Activated T-helper 2 cell treated with anti-CD3 and anti-CD28 coated beads, Interferon-gamma antibody, Interleukin-2, Interleukin-4, amounts not matched to agents 10 μg/mL and 5 μg/mL and 100 μg/mL, durations not matched to agents 14 hours and 24 hours and 36 hours (primary cell): ENCODE measurements around the gene NID2. TPM values are rescaled to one million over a fixed set of nuclear protein-coding genes. Genes with fewer than 3 reads are reported as not detected.

Source experiments
- DNase-seq: peaks from one replicate; pipeline ENCODE4 v3.0.0; 2021; ENCODE audit warnings: low spot score
- H3K27ac Mint-ChIP-seq: one replicate; pipeline ENCODE4 v1.8.0; 2021; ENCODE audit warnings: mixed read lengths
- H3K27me3 Mint-ChIP-seq: one replicate; pipeline ENCODE4 v1.8.0; 2021; ENCODE audit warnings: low read depth, mixed read lengths
- H3K36me3 Mint-ChIP-seq: one replicate; pipeline ENCODE4 v1.8.0; 2021; ENCODE audit warnings: low read depth, mixed read lengths
- H3K4me1 Mint-ChIP-seq: one replicate; pipeline ENCODE4 v1.8.0; 2021; ENCODE audit warnings: low read depth, mixed read lengths
- H3K4me3 Mint-ChIP-seq: one replicate; pipeline ENCODE4 v1.8.0; 2021; ENCODE audit warnings: low read depth, mild to moderate bottlenecking, moderate library complexity, mixed read lengths
- H3K9me3 Mint-ChIP-seq: one replicate; pipeline ENCODE4 v1.8.0; 2021; ENCODE audit warnings: mixed read lengths
- intact Hi-C: fragments of 100-400 bp; cut with micrococcal nuclease; formaldehyde crosslinking; loops from one replicate; pipeline ENCODE4 v1.15.1; 2023
- total RNA-seq: library from RNA; stranded (reverse); gene quantifications from 2 replicates; pipeline ENCODE4 v1.2.3, GENCODE V29; 2022

The NID2 gene
- total RNA-seq, 1 donor from 2014 or later: 0.37 TPM

DNA sequence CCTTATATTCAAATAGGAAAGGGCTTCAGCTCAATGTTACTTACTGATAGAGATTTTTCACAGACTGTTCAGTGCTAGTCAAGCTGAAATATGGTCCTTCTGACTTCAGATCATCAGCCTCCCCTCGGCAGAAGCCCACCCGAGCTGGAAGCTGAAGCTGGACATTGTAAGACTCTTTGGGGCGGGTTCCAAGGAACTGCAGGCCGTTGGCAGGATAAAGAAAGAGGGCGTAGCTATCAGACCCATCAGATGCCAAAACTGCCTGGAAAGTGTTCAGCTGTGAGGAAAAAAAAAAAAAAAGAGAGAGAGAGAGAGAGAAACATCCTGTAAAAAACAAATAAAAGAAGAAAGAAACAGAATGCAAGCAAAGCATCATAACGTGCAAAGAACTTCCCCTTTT is 8.8 kb downstream of the NID2 start:
- H3K9me3 Mint-ChIP-seq: no peaks in the 10 kb centered on the region
- no peak overlapping the region for H3K27ac Mint-ChIP-seq
- no peak for DNase-seq
- intact Hi-C loops: no loop called here
- no peaks in the 10 kb centered on the region for H3K4me1 Mint-ChIP-seq
- peaks cover 56% of the 10 kb centered on the region for H3K27me3 Mint-ChIP-seq
- no peaks in the 10 kb centered on the region for H3K36me3 Mint-ChIP-seq
- no peak overlapping the region for H3K4me3 Mint-ChIP-seq

DNA sequence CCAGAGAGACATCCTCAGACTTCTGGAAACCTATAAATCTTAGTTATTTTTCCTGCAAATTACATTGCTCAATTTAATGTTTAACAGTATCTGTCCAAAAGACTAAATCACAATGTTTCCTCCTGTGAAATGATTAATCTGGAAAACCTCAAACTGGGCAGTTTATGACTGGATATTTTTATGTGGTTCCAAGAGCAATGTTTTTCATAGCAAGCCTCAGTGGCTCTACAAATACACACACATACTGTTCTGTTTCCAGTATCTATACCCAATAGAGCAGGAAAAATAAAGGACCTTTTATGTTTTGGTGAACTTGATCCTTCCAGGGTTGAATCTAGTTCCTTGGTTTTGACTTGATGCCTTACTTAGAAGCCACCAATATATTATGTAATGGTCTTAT is 9.2 kb downstream of the NID2 start:
- no peak overlapping the region for H3K27ac Mint-ChIP-seq
- no peak overlapping the region for H3K4me3 Mint-ChIP-seq
- H3K9me3 Mint-ChIP-seq: no peaks in the 10 kb centered on the region
- H3K36me3 Mint-ChIP-seq: no peaks in the 10 kb centered on the region
- H3K27me3 Mint-ChIP-seq: peaks cover 55% of the 10 kb centered on the region
- no peak for DNase-seq
- H3K4me1 Mint-ChIP-seq: no peaks in the 10 kb centered on the region
- intact Hi-C loops: no loop called here

DNA sequence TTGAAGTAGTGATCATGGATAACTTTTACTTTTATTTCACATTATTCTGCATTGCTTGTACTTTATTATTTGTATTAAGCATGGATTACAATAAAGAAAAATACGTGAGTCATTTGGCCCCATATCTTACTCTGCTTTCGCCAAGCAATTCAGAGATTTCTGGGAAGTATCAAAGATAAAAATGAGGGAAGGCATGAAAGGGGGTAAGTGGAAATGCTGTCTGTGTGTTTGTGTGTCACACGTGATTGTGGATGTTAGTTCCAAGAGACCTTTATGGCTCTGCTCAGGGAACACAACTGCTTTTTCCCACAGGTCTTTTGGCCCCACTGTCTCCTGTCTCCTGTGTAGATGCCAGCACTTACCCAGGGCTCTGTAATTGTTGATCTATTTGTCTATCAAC is 10.5 kb downstream of the NID2 start:
- Mint-ChIP-seq H3K4me1 (no peaks in the 10 kb centered on the region), H3K36me3 (no peaks in the 10 kb centered on the region), H3K9me3 (no peaks in the 10 kb centered on the region), H3K4me3 (no peak overlapping the region), H3K27me3 (peaks cover 50% of the 10 kb centered on the region), H3K27ac (no peak overlapping the region)
- intact Hi-C loops: no loop called here
- no peak for DNase-seq

DNA sequence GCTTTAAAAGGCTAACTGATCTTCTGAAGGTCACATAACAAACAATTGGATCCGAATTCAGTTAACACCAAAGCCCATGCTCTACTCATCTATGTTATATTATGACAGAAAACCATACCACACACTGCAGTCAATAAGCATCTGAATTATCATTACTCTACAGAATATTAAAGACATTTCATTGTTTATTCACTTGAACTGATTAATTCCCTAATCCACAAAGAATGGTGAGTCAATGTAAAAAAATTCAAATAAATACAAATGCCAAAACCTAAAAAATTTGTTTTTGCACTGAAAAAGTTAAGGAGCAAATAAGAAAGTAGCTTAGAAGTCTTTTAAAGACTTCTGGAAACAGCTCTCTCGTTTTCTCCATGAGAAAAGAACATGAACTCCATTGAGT is 13.7 kb downstream of the NID2 start:
- Mint-ChIP-seq H3K27me3 (peaks cover 31% of the 10 kb centered on the region), H3K4me1 (peaks cover 2% of the 10 kb centered on the region)

DNA sequence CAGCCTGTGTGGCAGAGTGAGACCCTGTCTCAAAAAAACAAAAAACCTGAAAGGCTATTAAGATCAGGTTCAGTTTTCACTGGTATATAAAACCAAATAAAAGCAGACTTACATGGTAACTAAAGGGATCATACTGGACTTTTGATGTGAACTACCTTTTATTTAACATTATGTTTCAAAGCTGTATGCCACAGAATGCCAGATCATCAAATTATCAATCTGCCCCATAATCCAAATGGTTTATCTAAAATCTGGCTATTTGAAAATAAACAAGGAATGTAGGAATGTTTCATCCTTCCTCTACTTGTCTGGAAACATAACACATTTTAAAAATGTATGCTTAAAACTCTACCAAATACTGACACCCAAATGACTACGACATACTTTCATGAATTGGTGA is 14.2 kb downstream of the NID2 start:
- no peak overlapping the region for H3K27ac Mint-ChIP-seq
- peaks cover 2% of the 10 kb centered on the region for H3K4me1 Mint-ChIP-seq
- no peak overlapping the region for H3K4me3 Mint-ChIP-seq

More for the DNA sequence above, 13.7 kb downstream of the NID2 start:
- H3K36me3 Mint-ChIP-seq: no peaks in the 10 kb centered on the region
- intact Hi-C loops: no loop called here
- H3K4me3 Mint-ChIP-seq: no peak overlapping the region
- H3K27ac Mint-ChIP-seq: no peak overlapping the region
- no peaks in the 10 kb centered on the region for H3K9me3 Mint-ChIP-seq
- no peak for DNase-seq

DNA sequence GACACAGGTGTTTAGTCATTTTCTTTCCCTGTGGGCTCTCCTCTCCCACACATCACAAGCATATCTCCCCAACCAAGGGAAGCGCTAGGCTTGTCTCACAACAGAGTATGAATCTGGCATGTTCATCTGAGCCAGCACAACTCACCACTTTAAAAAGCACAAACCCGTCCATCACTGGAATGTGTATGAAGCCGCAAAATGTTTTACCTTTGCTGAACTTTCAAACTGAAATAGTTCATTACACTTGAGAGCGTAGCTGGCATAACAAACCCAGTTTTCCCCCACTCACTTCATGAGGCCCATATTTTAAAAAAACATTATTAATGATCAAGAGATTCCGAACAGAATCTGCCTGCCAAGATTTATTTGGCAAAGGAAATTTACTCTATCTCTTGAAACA is 15.8 kb downstream of the NID2 start:
- intact Hi-C loops: no loop called here
- no peak overlapping the region for H3K4me3 Mint-ChIP-seq
- no peaks in the 10 kb centered on the region for H3K36me3 Mint-ChIP-seq
- no peak for DNase-seq
- H3K4me1 Mint-ChIP-seq: peaks cover 2% of the 10 kb centered on the region
- peaks cover 22% of the 10 kb centered on the region for H3K27me3 Mint-ChIP-seq
- H3K27ac Mint-ChIP-seq: no peak overlapping the region
- no peaks in the 10 kb centered on the region for H3K9me3 Mint-ChIP-seq

More for the DNA sequence above, 14.2 kb downstream of the NID2 start:
- Mint-ChIP-seq H3K27me3 (peaks cover 27% of the 10 kb centered on the region), H3K36me3 (no peaks in the 10 kb centered on the region), H3K9me3 (no peaks in the 10 kb centered on the region)
- intact Hi-C loops: no loop called here
- no peak for DNase-seq

DNA sequence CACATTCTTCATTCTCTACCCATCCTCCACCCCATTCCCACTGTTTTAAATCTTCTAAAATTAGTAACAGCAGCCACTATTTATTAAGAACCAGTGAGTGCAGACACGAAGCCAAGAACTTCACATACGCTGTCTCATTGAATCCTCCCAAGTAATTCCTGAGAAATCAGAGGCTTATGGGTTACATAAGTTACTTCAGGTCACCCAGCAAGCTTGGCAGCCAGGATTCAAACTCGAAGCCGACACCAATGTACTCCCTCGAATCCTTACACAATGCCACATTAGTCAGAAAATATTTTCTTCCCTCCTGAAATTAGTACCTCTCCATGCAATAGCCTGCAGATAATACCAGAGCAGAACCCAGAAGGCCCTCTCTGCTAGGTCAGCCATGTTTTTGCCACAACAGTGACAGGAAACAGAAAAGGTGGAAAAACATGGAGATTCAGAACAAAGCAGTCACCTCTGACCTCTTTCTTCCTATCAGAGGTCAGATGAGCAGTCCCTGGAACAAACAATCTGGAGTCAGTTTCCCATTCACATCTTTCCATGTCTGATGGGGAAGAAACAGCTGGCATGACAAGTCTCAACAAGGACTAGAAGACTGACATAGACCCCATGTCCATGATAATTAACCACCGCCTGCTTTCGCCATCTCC is 16.4 kb downstream of the NID2 start:
- Mint-ChIP-seq H3K9me3 (no peaks in the 10 kb centered on the region), H3K27ac (no peak overlapping the region), H3K4me3 (no peak overlapping the region), H3K36me3 (no peaks in the 10 kb centered on the region), H3K4me1 (peaks cover 3% of the 10 kb centered on the region), H3K27me3 (peaks cover 22% of the 10 kb centered on the region)
- intact Hi-C loops: no loop called here
- DNase-seq: no peak

DNA sequence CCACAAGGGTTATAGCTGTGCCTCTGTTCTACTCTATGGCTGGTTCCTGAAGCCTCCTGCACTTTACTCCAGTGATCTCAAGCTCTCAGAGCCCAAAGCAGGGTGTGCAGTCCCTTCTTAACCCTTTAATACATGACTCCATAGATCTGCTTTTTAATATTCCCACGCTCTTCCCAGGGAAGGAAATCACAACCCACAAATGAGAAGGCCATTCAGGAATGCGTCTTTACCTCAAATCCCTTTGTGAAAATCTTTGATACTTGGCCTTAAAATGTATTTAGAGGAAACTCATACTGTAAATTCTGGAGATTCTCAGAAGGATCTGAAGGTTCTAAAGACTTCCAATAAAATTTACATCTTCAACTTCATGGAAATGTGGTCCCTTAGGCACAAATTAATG is 17.0 kb downstream of the NID2 start:
- peaks cover 22% of the 10 kb centered on the region for H3K27me3 Mint-ChIP-seq
- intact Hi-C loops: no loop called here
- no peak for DNase-seq
- H3K36me3 Mint-ChIP-seq: no peaks in the 10 kb centered on the region
- peaks cover 5% of the 10 kb centered on the region for H3K4me1 Mint-ChIP-seq
- no peak overlapping the region for H3K27ac Mint-ChIP-seq
- H3K4me3 Mint-ChIP-seq: no peak overlapping the region
- H3K9me3 Mint-ChIP-seq: no peaks in the 10 kb centered on the region

DNA sequence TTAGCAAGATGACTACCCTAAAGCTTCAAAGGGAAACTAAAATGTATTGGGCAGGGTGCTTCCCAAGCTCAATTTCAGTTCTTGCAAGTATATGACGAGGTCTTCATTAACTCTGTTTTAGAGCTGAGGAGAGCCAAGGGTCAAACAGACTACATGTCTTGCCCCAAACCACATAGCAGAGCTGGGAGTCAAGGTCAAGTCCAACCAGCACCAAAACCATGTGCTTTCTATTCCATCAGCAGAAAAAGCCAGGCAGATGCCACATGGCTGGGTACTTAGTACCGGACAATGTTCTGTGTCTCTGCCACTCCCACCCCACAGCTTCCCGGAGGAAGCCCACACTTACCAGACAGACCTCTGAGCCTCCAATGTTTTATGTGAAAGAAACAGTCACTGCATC is 17.6 kb downstream of the NID2 start:
- Mint-ChIP-seq H3K27ac (no peak overlapping the region), H3K4me3 (no peak overlapping the region), H3K27me3 (peaks cover 22% of the 10 kb centered on the region), H3K9me3 (no peaks in the 10 kb centered on the region), H3K4me1 (peaks cover 6% of the 10 kb centered on the region), H3K36me3 (no peaks in the 10 kb centered on the region)
- intact Hi-C loops: no loop called here
- no peak for DNase-seq

DNA sequence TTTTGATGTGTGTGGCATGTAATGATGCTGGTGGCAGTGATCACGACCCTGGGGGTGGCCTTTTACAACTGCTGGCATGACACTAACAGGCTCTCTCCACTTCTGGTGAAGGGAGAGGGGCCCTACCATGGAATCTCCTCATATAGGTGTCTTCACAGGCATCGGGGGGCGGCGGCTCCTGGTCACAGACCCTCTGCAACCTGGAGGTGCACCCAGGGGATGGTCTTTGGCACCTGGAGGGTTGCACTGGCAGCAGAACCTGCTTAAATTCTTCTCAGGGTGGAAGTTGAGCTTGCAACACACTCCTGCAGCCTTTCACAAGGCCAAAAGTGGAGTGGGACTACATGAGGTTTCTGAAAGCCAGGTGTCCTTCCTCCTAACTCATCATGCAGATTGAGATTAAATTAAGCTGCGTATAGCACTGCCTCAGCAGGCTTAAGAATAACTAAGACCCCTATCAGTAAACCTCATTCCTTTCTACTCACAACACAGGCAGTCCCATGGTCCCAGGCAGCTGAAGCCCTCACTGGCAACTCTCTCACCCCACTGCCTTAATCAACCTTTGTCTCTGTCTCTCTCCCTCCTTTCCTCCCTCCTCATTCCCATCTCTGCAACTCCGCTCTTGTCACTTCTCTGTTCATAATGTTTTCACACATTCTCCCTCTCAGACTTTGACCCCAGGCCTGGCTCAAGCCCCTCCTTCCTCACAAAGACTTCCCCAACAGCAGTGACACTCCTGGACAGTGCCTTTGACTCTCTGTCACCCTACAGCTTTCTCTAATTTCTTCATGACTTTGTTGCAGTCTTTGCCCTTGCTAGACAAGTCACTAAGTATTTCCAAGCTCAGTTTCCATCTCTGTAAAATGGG is 18.9 kb downstream of the NID2 start:
- Mint-ChIP-seq H3K9me3 (no peaks in the 10 kb centered on the region), H3K4me1 (peaks cover 16% of the 10 kb centered on the region), H3K27me3 (peaks cover 13% of the 10 kb centered on the region), H3K36me3 (no peaks in the 10 kb centered on the region), H3K27ac (no peak overlapping the region), H3K4me3 (no peak overlapping the region)
- DNase-seq: no peak
- intact Hi-C loops: no loop called here

DNA sequence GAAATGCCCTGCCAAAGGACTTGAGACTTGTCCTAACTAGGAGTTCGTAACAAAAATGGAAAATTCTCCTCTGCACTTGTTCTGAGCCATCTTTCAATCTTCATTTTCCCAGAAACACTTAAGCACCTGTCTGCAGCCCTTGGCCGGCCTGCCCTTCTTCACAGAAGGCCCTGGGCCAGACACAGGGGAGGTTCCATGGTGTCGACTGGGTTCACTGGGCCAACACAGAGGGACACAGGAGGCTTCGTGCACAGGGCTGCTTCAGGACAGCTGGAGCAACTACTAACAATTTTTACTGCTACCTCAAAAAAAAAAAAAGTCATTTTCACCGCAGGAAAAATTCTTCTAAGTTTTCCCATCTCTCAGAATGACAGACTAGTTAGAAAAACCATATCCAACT is 19.6 kb downstream of the NID2 start:
- no peaks in the 10 kb centered on the region for H3K9me3 Mint-ChIP-seq
- DNase-seq: no peak
- no peak overlapping the region for H3K4me3 Mint-ChIP-seq
- no peak overlapping the region for H3K27ac Mint-ChIP-seq
- peaks cover 18% of the 10 kb centered on the region for H3K4me1 Mint-ChIP-seq
- intact Hi-C loops: no loop called here
- H3K27me3 Mint-ChIP-seq: peaks cover 10% of the 10 kb centered on the region
- H3K36me3 Mint-ChIP-seq: no peaks in the 10 kb centered on the region

DNA sequence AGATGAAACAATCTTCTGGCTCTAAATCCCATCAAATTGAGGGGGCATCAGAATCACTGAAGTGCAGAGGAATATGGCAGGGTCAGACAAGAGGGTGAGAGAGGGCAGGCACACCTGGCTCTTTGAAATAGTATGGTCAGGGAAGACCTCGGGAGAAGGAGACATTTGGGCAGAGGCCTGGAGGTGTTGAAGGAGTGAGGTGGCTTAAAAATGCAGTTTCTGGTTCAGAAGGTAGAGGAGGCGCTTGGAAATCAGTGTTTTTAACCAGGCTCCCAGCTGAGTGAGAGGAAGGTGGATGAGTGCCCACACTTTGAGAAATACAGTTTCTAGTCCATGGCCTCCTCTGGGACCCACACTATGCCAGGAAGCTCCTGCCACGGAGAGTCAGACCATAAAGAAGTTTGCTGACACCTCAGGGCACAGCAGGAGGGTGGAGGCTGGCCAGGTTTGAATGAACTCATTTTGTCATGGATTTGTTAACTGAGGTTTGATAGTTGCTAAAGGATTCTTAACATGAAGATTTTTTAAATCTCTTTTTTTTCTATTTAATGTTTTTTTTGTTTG is 20.1 kb downstream of the NID2 start:
- peaks cover 12% of the 10 kb centered on the region for H3K27me3 Mint-ChIP-seq

DNA sequence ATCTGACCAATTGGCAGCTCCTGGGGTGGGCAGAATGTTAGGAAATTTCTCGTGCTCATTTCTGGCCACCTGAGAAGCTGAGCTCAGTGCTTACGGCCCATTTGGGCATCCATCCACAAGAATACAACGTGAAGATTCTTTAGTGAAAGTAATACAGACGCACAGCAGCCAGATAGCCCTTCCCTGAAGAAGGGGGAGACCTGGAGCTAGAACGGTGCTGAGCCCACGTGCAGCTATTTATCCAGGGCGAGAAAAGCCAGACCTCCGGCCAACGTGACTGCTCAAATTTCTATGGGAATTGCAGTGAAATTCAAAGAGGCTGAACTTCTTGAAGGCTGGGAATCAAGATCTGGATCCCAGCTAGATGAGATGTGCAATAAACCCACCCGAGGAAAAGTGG is 20.7 kb downstream of the NID2 start:
- Mint-ChIP-seq H3K4me1 (peaks cover 20% of the 10 kb centered on the region), H3K9me3 (no peaks in the 10 kb centered on the region), H3K27ac (no peak overlapping the region), H3K36me3 (no peaks in the 10 kb centered on the region), H3K4me3 (no peak overlapping the region), H3K27me3 (peaks cover 11% of the 10 kb centered on the region)
- intact Hi-C loops: no loop called here
- no peak for DNase-seq

More for the DNA sequence above, 20.1 kb downstream of the NID2 start:
- no peak for DNase-seq
- intact Hi-C loops: no loop called here
- H3K36me3 Mint-ChIP-seq: no peaks in the 10 kb centered on the region
- no peaks in the 10 kb centered on the region for H3K9me3 Mint-ChIP-seq
- peaks cover 20% of the 10 kb centered on the region for H3K4me1 Mint-ChIP-seq
- H3K4me3 Mint-ChIP-seq: no peak overlapping the region
- H3K27ac Mint-ChIP-seq: no peak overlapping the region
